ENCODE results near the gene NAP1L1. TPM values are rescaled to one million over a fixed set of nuclear protein-coding genes. Genes with fewer than 3 reads are reported as not detected.

Gene NAP1L1
- total RNA-seq, 4 donors from 2014 or later = 49.6 to 334 (median 79.7) TPM

DNA sequence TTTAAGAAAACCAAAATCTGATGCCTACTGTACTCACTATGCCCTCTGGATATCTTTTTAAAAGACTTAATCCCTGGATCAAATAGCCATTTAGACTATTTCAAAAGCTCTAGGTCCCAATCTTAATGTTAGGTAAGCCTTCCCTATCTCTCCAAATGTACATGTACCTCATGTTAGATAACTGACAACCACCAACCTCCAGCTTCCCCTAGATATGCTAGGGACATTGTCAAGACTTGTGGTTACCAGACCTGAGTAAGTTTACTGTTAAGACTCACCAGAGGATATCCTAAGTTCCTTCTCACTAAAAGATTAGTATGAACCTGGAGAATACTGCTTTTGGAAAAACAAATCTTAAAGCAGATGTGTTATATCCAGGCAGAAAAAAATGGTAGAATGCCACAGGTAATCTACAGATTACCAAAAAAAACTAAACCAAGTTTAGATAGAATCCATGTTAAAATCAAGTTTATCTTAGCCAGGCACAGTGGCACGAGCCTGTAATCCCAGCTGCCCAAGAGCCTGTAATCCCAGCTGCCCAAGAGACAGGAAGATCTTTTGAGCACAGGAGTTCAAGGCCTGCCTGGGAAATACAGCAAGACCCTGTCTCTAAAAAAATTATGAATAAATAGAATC lies 9.7 kb downstream of the NAP1L1 start:
- H3K9me3 ChIP-seq = no peaks in the 10 kb centered on the region
- no peaks in the 10 kb centered on the region for H3K36me3 ChIP-seq
- H3K4me3 ChIP-seq = no peak overlapping the region
- no peaks in the 10 kb centered on the region for H3K27me3 ChIP-seq
- no peak for DNase-seq
- H3K4me1 ChIP-seq = peaks cover 0 to 7% (median 0%) of the 10 kb centered on the region in 4 donors
- no peak for TF ChIP-seq POLR2A (IDR thresholded peaks at IDR 0.05)
- TF ChIP-seq, protein P1, sequence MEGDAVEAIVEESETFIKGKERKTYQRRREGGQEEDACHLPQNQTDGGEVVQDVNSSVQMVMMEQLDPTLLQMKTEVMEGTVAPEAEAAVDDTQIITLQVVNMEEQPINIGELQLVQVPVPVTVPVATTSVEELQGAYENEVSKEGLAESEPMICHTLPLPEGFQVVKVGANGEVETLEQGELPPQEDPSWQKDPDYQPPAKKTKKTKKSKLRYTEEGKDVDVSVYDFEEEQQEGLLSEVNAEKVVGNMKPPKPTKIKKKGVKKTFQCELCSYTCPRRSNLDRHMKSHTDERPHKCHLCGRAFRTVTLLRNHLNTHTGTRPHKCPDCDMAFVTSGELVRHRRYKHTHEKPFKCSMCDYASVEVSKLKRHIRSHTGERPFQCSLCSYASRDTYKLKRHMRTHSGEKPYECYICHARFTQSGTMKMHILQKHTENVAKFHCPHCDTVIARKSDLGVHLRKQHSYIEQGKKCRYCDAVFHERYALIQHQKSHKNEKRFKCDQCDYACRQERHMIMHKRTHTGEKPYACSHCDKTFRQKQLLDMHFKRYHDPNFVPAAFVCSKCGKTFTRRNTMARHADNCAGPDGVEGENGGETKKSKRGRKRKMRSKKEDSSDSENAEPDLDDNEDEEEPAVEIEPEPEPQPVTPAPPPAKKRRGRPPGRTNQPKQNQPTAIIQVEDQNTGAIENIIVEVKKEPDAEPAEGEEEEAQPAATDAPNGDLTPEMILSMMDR (IDR thresholded peaks at IDR 0.05) = no peak
- H3K27ac ChIP-seq = no peak overlapping the region

DNA sequence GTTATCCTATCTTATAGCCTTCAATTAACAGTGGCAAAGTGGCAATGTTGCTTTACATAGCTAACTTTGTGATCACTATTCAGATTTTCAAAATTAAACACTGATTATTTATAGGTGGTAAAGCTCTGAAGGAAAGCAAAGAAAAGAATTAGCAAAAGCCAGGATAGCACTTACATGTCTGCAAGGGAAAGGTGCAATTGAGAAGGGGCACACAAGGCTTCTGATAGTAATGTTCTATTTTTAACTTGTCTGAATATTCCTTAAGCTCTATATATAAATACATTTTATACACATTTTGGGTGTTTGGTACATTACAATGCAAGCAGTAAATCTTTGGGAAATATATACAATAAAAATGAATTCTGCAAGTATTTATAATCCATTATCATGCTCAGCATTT lies 10.9 kb downstream of the NAP1L1 start:
- Histone ChIP-seq H3K4me3 (no peak overlapping the region), H3K4me1 (peaks cover 0 to 7% (median 0%) of the 10 kb centered on the region in 4 donors), H3K27me3 (no peaks in the 10 kb centered on the region), H3K36me3 (no peaks in the 10 kb centered on the region), H3K9me3 (no peaks in the 10 kb centered on the region), H3K27ac (no peak overlapping the region)
- no peak for TF ChIP-seq POLR2A (IDR thresholded peaks at IDR 0.05)
- TF ChIP-seq, protein P1 (IDR thresholded peaks at IDR 0.05) = no peak
- DNase-seq = no peak

DNA sequence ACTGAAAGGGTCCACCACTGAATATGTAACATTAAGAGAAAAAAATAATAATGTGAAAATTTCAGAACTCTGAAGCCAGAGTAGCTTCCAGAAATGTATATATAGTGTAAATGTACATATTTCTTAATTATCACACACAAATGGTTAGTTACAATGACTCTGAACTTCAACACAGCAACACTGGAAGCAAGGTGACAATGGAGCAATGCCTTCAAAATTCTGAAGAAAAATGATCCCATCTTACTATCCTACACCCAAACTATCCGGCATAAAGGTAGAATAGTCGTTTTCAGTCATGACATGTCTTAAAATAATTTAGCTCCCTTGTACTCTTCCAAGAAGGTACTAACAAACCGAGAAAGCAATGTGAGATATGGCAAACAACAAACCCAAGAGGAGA lies 11.9 kb downstream of the NAP1L1 start:
- TF ChIP-seq, protein P1 (IDR thresholded peaks at IDR 0.05) = no peak
- TF ChIP-seq POLR2A (IDR thresholded peaks at IDR 0.05) = no peak
- no peak for DNase-seq
- Histone ChIP-seq H3K9me3 (no peaks in the 10 kb centered on the region), H3K4me3 (no peak overlapping the region), H3K4me1 (peaks cover 0 to 7% (median 0%) of the 10 kb centered on the region in 4 donors), H3K36me3 (peaks cover 0 to 2% (median 0%) of the 10 kb centered on the region in 3 donors), H3K27me3 (no peaks in the 10 kb centered on the region), H3K27ac (no peak overlapping the region)

DNA sequence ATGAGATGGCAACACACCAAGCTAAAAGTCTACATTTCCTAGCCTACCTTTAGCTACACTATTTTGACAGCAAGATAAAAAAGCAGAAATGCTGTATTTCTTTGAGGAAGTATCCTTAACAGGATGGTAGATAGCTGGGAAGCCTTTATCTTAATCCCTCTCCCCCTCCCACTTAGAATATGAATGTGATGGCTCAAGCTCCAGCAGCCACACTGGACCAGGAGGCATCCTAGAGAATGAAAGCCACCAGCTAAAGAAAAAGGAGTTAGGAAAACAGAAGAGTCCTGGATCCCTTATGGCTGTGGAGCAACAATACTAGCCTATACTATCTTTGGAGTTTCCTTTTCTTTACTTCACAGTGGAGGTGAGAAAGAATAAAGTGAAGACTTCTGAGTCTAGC lies 15.1 kb downstream of the NAP1L1 start:
- H3K27me3 ChIP-seq = no peaks in the 10 kb centered on the region

DNA sequence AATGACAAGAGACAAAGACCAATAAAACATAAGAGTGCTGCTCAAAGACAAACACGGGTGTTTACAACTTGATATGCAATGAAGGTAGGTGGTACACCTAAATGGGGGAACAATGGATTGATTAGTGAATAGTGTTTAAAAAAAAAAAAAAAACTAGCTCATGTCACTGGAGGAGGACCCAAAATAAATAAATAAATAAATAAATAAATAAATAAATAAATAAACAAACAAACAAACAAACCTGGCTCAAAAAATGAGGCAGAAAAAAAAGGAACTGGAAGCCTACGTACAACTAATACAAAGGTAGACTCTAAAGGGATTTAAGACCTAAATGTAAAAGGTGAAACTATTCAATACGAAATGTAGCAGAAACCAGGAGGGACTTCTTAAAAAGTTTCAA lies 18.6 kb downstream of the NAP1L1 start:
- H3K9me3 ChIP-seq = peaks cover 0 to 6% (median 2%) of the 10 kb centered on the region in 4 donors
- H3K27ac ChIP-seq = no peak overlapping the region
- peaks cover 0 to 25% (median 0%) of the 10 kb centered on the region in 3 donors for H3K36me3 ChIP-seq
- no peak for DNase-seq
- TF ChIP-seq POLR2A (IDR thresholded peaks at IDR 0.05) = no peak
- TF ChIP-seq, protein P1 (IDR thresholded peaks at IDR 0.05) = no peak
- H3K4me3 ChIP-seq = no peak overlapping the region
- H3K27me3 ChIP-seq = no peaks in the 10 kb centered on the region
- H3K4me1 ChIP-seq = no peaks in the 10 kb centered on the region

More for the DNA sequence above, 15.1 kb downstream of the NAP1L1 start:
- no peak for DNase-seq
- H3K36me3 ChIP-seq = peaks cover 0 to 14% (median 0%) of the 10 kb centered on the region in 3 donors
- no peaks in the 10 kb centered on the region for H3K4me1 ChIP-seq
- peaks cover 0 to 6% (median 2%) of the 10 kb centered on the region in 4 donors for H3K9me3 ChIP-seq
- no peak overlapping the region for H3K4me3 ChIP-seq
- H3K27ac ChIP-seq = no peak overlapping the region
- no peak for TF ChIP-seq POLR2A (IDR thresholded peaks at IDR 0.05)
- TF ChIP-seq, protein P1 (IDR thresholded peaks at IDR 0.05) = no peak

Data from Peyer's patch (tissue), 4 donors.